ENCODE results near the gene NR1I3. TPM values are rescaled to one million over a fixed set of nuclear protein-coding genes. Genes with fewer than 3 reads are reported as not detected.

Gene NR1I3
- total and polyA plus RNA-seq, 2 of the 13 experiments (the other 11 are each of a cell fraction or from before 2014, with no cell fraction given): 0.62 to 0.95 TPM

DNA sequence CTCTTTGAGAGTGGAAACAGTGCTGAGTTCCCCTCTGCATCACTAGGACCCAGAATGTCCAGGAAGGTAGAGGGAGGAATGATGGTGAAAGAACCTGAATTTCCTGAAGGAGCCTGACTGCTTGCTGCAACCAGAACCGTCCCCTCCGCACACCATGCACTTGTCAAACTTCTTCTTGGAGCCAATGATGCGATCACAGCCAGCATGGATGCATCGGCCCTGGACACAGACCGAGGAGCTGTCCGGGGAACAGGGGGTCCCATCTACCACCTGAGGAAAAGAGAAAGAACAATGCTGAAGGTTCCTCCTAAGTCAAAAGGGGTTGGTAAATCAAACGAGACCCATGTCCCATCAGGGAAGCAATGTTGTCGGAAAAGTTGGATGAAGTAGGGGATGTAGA lies 46.0 kb downstream of the NR1I3 start:
- no TSS peak for BruUV-seq (replicated peaks)
- H3K4me2 ChIP-seq (ENCODE audit: low read depth, low read length): no peak overlapping the region
- H3K27ac ChIP-seq (ENCODE audit: extremely low read length, insufficient read depth, low read length): no peak overlapping the region
- H2AFZ ChIP-seq (ENCODE audit: low read length): no peak overlapping the region
- H3K36me3 ChIP-seq (replicated peaks in 1 of 2; ENCODE audit: control insufficient read depth in 1 of 2, insufficient read depth in 2 of 2, low read length in 2 of 2): no peaks in the 10 kb centered on the region; a peak in 1 of 5 replicates
- no peak for ATAC-seq
- H3K9me3 ChIP-seq (ENCODE audit: low read length): no peaks in the 10 kb centered on the region
- intact Hi-C loops (cut with micrococcal nuclease; ENCODE audit: unreplicated experiment): loop anchor here (1.0 to 2.0 kb wide), 2 partner anchors 183 to 190 kb away; no protein-coding TSS in a partner anchor
- no peaks in the 10 kb centered on the region for H3K27me3 ChIP-seq (ENCODE audit: control insufficient read depth in 1 of 2, insufficient read depth in 2 of 2, low read length in 2 of 2)
- ChIA-PET CTCF (ENCODE audit: low intra/inter-chr PET ratio, low total read pairs) (interaction anchor here (0.8 to 1.7 kb wide), 5 partner anchors 18 to 190 kb away, joined by 3 to 15 read pairs (median 7); partner anchors contain the start of gene TOMM40L), POLR2A (no interaction called here)
- 52% methylated on average over 8 of the region's 8 CpGs for WGBS (ENCODE audit: low lambda C conversion rate)
- no peak for TF ChIP-seq SMAD1 (CRISPR knock-in tag; IDR thresholded peaks at IDR 0.05; ENCODE audit: borderline replicate concordance, low read depth)
- TF ChIP-seq HMG20A (CRISPR knock-in tag; IDR thresholded peaks at IDR 0.05; ENCODE audit: borderline replicate concordance): no peak
- no peak for TF ChIP-seq ZNF205 (CRISPR knock-in tag; IDR thresholded peaks at IDR 0.05)
- no peak for TF ChIP-seq ATRX (CRISPR knock-in tag; IDR thresholded peaks at IDR 0.05; ENCODE audit: borderline replicate concordance)
- no peak for TF ChIP-seq ZNF547 (CRISPR knock-in tag; IDR thresholded peaks at IDR 0.05)
- no peak for TF ChIP-seq ATM (IDR thresholded peaks at IDR 0.05; ENCODE audit: borderline replicate concordance)
- TF ChIP-seq, protein P1, sequence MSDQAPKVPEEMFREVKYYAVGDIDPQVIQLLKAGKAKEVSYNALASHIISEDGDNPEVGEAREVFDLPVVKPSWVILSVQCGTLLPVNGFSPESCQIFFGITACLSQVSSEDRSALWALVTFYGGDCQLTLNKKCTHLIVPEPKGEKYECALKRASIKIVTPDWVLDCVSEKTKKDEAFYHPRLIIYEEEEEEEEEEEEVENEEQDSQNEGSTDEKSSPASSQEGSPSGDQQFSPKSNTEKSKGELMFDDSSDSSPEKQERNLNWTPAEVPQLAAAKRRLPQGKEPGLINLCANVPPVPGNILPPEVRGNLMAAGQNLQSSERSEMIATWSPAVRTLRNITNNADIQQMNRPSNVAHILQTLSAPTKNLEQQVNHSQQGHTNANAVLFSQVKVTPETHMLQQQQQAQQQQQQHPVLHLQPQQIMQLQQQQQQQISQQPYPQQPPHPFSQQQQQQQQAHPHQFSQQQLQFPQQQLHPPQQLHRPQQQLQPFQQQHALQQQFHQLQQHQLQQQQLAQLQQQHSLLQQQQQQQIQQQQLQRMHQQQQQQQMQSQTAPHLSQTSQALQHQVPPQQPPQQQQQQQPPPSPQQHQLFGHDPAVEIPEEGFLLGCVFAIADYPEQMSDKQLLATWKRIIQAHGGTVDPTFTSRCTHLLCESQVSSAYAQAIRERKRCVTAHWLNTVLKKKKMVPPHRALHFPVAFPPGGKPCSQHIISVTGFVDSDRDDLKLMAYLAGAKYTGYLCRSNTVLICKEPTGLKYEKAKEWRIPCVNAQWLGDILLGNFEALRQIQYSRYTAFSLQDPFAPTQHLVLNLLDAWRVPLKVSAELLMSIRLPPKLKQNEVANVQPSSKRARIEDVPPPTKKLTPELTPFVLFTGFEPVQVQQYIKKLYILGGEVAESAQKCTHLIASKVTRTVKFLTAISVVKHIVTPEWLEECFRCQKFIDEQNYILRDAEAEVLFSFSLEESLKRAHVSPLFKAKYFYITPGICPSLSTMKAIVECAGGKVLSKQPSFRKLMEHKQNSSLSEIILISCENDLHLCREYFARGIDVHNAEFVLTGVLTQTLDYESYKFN (CRISPR knock-in tag; conservative IDR thresholded peaks at IDR 0.05): no peak
- no peak for TF ChIP-seq KMT2B (CRISPR knock-in tag; IDR thresholded peaks at IDR 0.05)
- TF ChIP-seq, protein P2, sequence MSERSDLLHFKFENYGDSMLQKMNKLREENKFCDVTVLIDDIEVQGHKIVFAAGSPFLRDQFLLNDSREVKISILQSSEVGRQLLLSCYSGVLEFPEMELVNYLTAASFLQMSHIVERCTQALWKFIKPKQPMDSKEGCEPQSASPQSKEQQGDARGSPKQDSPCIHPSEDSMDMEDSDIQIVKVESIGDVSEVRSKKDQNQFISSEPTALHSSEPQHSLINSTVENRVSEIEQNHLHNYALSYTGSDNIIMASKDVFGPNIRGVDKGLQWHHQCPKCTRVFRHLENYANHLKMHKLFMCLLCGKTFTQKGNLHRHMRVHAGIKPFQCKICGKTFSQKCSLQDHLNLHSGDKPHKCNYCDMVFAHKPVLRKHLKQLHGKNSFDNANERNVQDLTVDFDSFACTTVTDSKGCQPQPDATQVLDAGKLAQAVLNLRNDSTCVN (CRISPR knock-in tag; IDR thresholded peaks at IDR 0.05; ENCODE audit: borderline replicate concordance): no peak
- TF ChIP-seq ZNF282 (IDR thresholded peaks at IDR 0.05; ENCODE audit: partially characterized antibody): no peak
- H3K79me2 ChIP-seq (ENCODE audit: insufficient read depth, low read length): no peaks in the 10 kb centered on the region
- in situ Hi-C loops (cut with HindIII; ENCODE audit: extremely low pct_ligation_motif_present, low pct_unique_long_range_greater_than_20kb): no loop called here
- no peak for DNase-seq (ENCODE audit: low spot score)
- peaks cover 27% of the 10 kb centered on the region for H3K4me1 ChIP-seq (ENCODE audit: insufficient read depth, low read length)
- H3K9ac ChIP-seq (ENCODE audit: insufficient read depth, low read depth, low read length): no peak overlapping the region
- no peak for FAIRE-seq
- no peaks in the 10 kb centered on the region for H4K20me1 ChIP-seq (ENCODE audit: insufficient read depth, low read length)
- no peak overlapping the region for H3K4me3 ChIP-seq (replicated peaks in 1 of 3; ENCODE audit: insufficient read depth in 1 of 3, low read depth in 2 of 3, low read length in 3 of 3)
